Keratinocyte (primary cell): ENCODE measurements around the gene CCDC179. TPM values are rescaled to one million over a fixed set of nuclear protein-coding genes. Genes with fewer than 3 reads are reported as not detected.

Experiments used
- DNase-seq: peaks from one replicate; pipeline ENCODE4 v3.0.0-alpha.2; 2011; ENCODE audit warnings: low read depth, missing footprints, low spot score
- FAIRE-seq: peaks from 2 replicates; lab custom pipeline; 2011; peaks lifted over from hg19 to GRCh38; lab: Jason Lieb, UNC
- H2AFZ ChIP-seq: 2 replicates; pipeline ENCODE4 v1.6.0; 2012; ENCODE audit warnings: low read length, control low read depth, inconsistent platforms; ENCODE audit not compliant: control insufficient read depth
- H3K27ac ChIP-seq: 2 replicates; pipeline ENCODE4 v1.5.1; 2011; ENCODE audit warnings: low read length; ENCODE audit not compliant: control insufficient read depth, insufficient read depth
- H3K27me3 ChIP-seq: 3 replicates; pipeline ENCODE4 v1.6.0; 2011; ENCODE audit warnings: low read length; ENCODE audit not compliant: control insufficient read depth, insufficient read depth; ENCODE audit errors: extremely low read depth
- H3K36me3 ChIP-seq, 2 experiments: 2 replicates in 1 of 2; 3 replicates in 1 of 2; pipeline ENCODE4 v1.5.1; 2011; ENCODE audit warnings: low read length in 2 of 2, mild to moderate bottlenecking in 1 of 2; ENCODE audit not compliant: control insufficient read depth in 2 of 2, insufficient read depth in 2 of 2; ENCODE audit errors: extremely low read depth in 1 of 2
- H3K4me1 ChIP-seq: 3 replicates; pipeline ENCODE4 v1.5.1; 2011; ENCODE audit warnings: low read length; ENCODE audit not compliant: control insufficient read depth, insufficient read depth; ENCODE audit errors: extremely low read depth
- H3K4me2 ChIP-seq: 3 replicates; pipeline ENCODE4 v1.6.0; 2011; ENCODE audit warnings: low read depth, low read length; ENCODE audit not compliant: control insufficient read depth, insufficient read depth; ENCODE audit errors: extremely low read depth
- H3K4me3 ChIP-seq, 3 experiments: fragments of 200-600 bp in 1 of 3; sonication (generic) in 1 of 3; 2 replicates in 2 of 3; 3 replicates in 1 of 3; pipeline ENCODE4 v1.5.1; 2011 to 2016; ENCODE audit warnings: low read length in 3 of 3, mild to moderate bottlenecking in 3 of 3, control low read depth in 2 of 3, inconsistent platforms in 1 of 3, low read depth in 1 of 3, mixed read lengths in 1 of 3, mixed run types in 1 of 3, moderate library complexity in 1 of 3; ENCODE audit not compliant: control insufficient read depth in 2 of 3, insufficient read depth in 2 of 3; ENCODE audit errors: extremely low read depth in 1 of 3
- H3K79me2 ChIP-seq: 2 replicates; pipeline ENCODE4 v1.6.0; 2012; ENCODE audit warnings: low read length; ENCODE audit not compliant: control insufficient read depth, insufficient read depth
- H3K9ac ChIP-seq: 3 replicates; pipeline ENCODE4 v1.6.0; 2011; ENCODE audit warnings: low read length; ENCODE audit not compliant: control insufficient read depth, insufficient read depth; ENCODE audit errors: extremely low read depth
- H3K9me1 ChIP-seq: 3 replicates; pipeline ENCODE4 v1.6.0; 2011; ENCODE audit warnings: low read length; ENCODE audit not compliant: control insufficient read depth, insufficient read depth; ENCODE audit errors: extremely low read depth
- H3K9me3 ChIP-seq: 2 replicates; pipeline ENCODE4 v1.5.1; 2012; ENCODE audit warnings: low read depth, low read length; ENCODE audit not compliant: control insufficient read depth
- H4K20me1 ChIP-seq: 3 replicates; pipeline ENCODE4 v1.6.0; 2011; ENCODE audit warnings: low read length; ENCODE audit not compliant: control insufficient read depth, insufficient read depth; ENCODE audit errors: extremely low read depth
- CTCF ChIP-seq, 3 experiments: IDR thresholded peaks in 1 of 3; conservative IDR thresholded peaks in 1 of 3; optimal IDR thresholded peaks in 1 of 3; 2 replicates in 2 of 3; 3 replicates in 1 of 3; pipeline versions ENCODE3 to v1.5.1; 2011; ENCODE audit warnings: low read length in 3 of 3, mild to moderate bottlenecking in 3 of 3, moderate library complexity in 2 of 3, control low read depth in 1 of 3, inconsistent platforms in 1 of 3; ENCODE audit not compliant: insufficient read depth in 2 of 3; ENCODE audit errors: extremely low read depth in 1 of 3
- EZH2 ChIP-seq: IDR thresholded peaks from one replicate; pipeline ENCODE4 v1.6.1; 2012; ENCODE audit warnings: inconsistent platforms, mild to moderate bottlenecking, low read length, moderate library complexity
- dilution Hi-C: fragments of 300-500 bp; cut with MboI; formaldehyde crosslinking; loops from one replicate; pipeline ENCODE4 v1.7.0; 2020; ENCODE audit warnings: low sequenced_read_pairs; ENCODE audit not compliant: extremely low pct_ligation_motif_present
- polyA plus RNA-seq, 5 experiments: library from polyadenylated mRNA; depleted of rRNA in 3 of 5; stranded (reverse) in 3 of 5; stranded (forward) in 1 of 5; unstranded in 1 of 5; fragments of >200 nt; gene quantifications; 1 replicate in 1 of 5; 2 replicates in 3 of 5; 3 replicates in 1 of 5; pipeline versions ENCODE4 v1.2.1 to v1.2.3, GENCODE V29; 2011 to 2012; ENCODE audit warnings: missing spikeins in 2 of 5, low read depth in 1 of 5, low replicate concordance in 1 of 5

CCDC179 gene
- polyA plus RNA-seq, 1 donor (not counting 4 experiments of a cell fraction or from before 2014, with no cell fraction given), result not detected

- no peaks in the 10 kb centered on the region for H3K79me2 ChIP-seq
- H3K27ac ChIP-seq, result no peak overlapping the region
- H3K9me1 ChIP-seq, result no peaks in the 10 kb centered on the region
- no peaks in the 10 kb centered on the region for H4K20me1 ChIP-seq
- H3K4me3 ChIP-seq, result no peak overlapping the region
- DNase-seq (no peak), FAIRE-seq (no peak)
- no peak for TF ChIP-seq CTCF (optimal IDR thresholded peaks at IDR 0.05 in 1 of 3, IDR thresholded peaks at IDR 0.05 in 1 of 3, conservative IDR thresholded peaks at IDR 0.05 in 1 of 3; ENCODE audit: extremely low read depth in 1 of 3, insufficient read depth in 2 of 3, low read length in 3 of 3)
- H3K36me3 ChIP-seq, result no peaks in the 10 kb centered on the region
- H3K27me3 ChIP-seq, result no peaks in the 10 kb centered on the region
- no peaks in the 10 kb centered on the region for H3K9me3 ChIP-seq
- H3K4me2 ChIP-seq, result no peak overlapping the region
- H3K9ac ChIP-seq, result no peak overlapping the region
- no peaks in the 10 kb centered on the region for H3K4me1 ChIP-seq
- no peak overlapping the region for H2AFZ ChIP-seq
- dilution Hi-C loops, result loop anchor here (25.0 kb wide), 2 partner anchors 112 to 237 kb away; no protein-coding TSS in a partner anchor
These were observed 61.4 kb downstream of the CCDC179 start for GRCh38 chr11:22798901-22799300.

GRCh38 chr11:22797047-22797446 lies 63.2 kb downstream of the CCDC179 start:
- Histone ChIP-seq H3K9me1 (no peaks in the 10 kb centered on the region), H3K4me2 (no peak overlapping the region), H3K27ac (no peak overlapping the region), H3K4me3 (no peak overlapping the region), H3K36me3 (no peaks in the 10 kb centered on the region), H3K9ac (no peak overlapping the region), H3K9me3 (no peaks in the 10 kb centered on the region), H3K79me2 (no peaks in the 10 kb centered on the region), H3K4me1 (no peaks in the 10 kb centered on the region), H3K27me3 (no peaks in the 10 kb centered on the region), H4K20me1 (no peaks in the 10 kb centered on the region), H2AFZ (no peak overlapping the region)
- DNase-seq, result no peak
- no peak for FAIRE-seq
- dilution Hi-C loops, result loop anchor here (25.0 kb wide), 2 partner anchors 110 to 235 kb away; no protein-coding TSS in a partner anchor
- TF ChIP-seq CTCF (optimal IDR thresholded peaks at IDR 0.05 in 1 of 3, IDR thresholded peaks at IDR 0.05 in 1 of 3, conservative IDR thresholded peaks at IDR 0.05 in 1 of 3; ENCODE audit: extremely low read depth in 1 of 3, insufficient read depth in 2 of 3, low read length in 3 of 3), result no peak
- TF ChIP-seq EZH2, result no peak

Other genes with a start within 250 kb of the CCDC179 start
- gene FANCF, start 234.7 kb downstream of the CCDC179 start, polyA plus RNA-seq, result 3.2 to 5.8 TPM (median 5.2 TPM) in 3 replicates
- gene GAS2, start 193.9 kb downstream of the CCDC179 start, polyA plus RNA-seq, result 0.62 to 0.96 TPM (median 0.64 TPM) in 3 replicates
- 0.64 to 3.3 TPM (median 0.76 TPM) in 3 replicates for gene SVIP, start 30.7 kb downstream of the CCDC179 start, polyA plus RNA-seq